ENCODE data around the gene HSPBAP1. TPM values are rescaled to one million over a fixed set of nuclear protein-coding genes. Genes with fewer than 3 reads are reported as not detected.
"Not testable (repeated sequence)": the region's sequence is repeated elsewhere in the genome, so short reads cannot be mapped to it uniquely, and the experiment has no call there.

Gene HSPBAP1
- total RNA-seq, 4 donors from 2014 or later, result 9.6 to 19.0 (median 11.0) TPM

GRCh38 chr3:122754929-122755328, 38.7 kb downstream of the HSPBAP1 start:
- 82 to 86% methylated on average over 5 of the region's 5 CpGs for WGBS, 2 donors
- H3K4me3 ChIP-seq (ENCODE audit: low read depth, poor library complexity, severe bottlenecking), result no peak overlapping the region
- no peak for TF ChIP-seq POLR2A (IDR thresholded peaks at IDR 0.05)
- TF ChIP-seq CTCF (IDR thresholded peaks at IDR 0.05), result no peak
- no peak for DNase-seq (ENCODE audit: low spot score in 2 of 2)
- intact Hi-C loops (cut with DNase I; ENCODE audit: low total_unique reads), result loop anchor here (10.0 kb wide), 1 partner anchor 280 kb away; no protein-coding TSS in a partner anchor

GRCh38 chr3:122748347-122748746, 45.3 kb downstream of the HSPBAP1 start:
- intact Hi-C loops (cut with DNase I; ENCODE audit: low total_unique reads), result no loop called here
- H3K4me3 ChIP-seq (ENCODE audit: low read depth, poor library complexity, severe bottlenecking), result no peak overlapping the region
- 95 to 100% methylated on average over 1 of the region's 1 CpG for WGBS, 2 donors
- TF ChIP-seq CTCF (IDR thresholded peaks at IDR 0.05) (no peak), POLR2A (IDR thresholded peaks at IDR 0.05) (no peak)
- no peak for DNase-seq (ENCODE audit: low spot score in 2 of 2)

GRCh38 chr3:122747295-122747694, 46.3 kb downstream of the HSPBAP1 start:
- H3K4me3 ChIP-seq (ENCODE audit: low read depth, poor library complexity, severe bottlenecking); DNase-seq (ENCODE audit: low spot score in 2 of 2); intact Hi-C loops (cut with DNase I; ENCODE audit: low total_unique reads): not testable (repeated sequence)
- 80 to 100% methylated on average over 3 to 4 of the region's 35 CpGs for WGBS, 2 donors

GRCh38 chr3:122745369-122746021, 48.1 kb downstream of the HSPBAP1 start:
- 92 to 95% methylated on average over 4 of the region's 4 CpGs for WGBS, 2 donors
- TF ChIP-seq POLR2A (IDR thresholded peaks at IDR 0.05), result no peak
- TF ChIP-seq CTCF (IDR thresholded peaks at IDR 0.05), result no peak
- DNase-seq (ENCODE audit: low spot score in 2 of 2), result no peak
- H3K4me3 ChIP-seq (ENCODE audit: low read depth, poor library complexity, severe bottlenecking), result no peak overlapping the region
- intact Hi-C loops (cut with DNase I; ENCODE audit: low total_unique reads), result no loop called here

GRCh38 chr3:122743581-122744120, 50.0 kb downstream of the HSPBAP1 start:
- 87 to 93% methylated on average over 4 of the region's 4 CpGs for WGBS, 2 donors
- intact Hi-C loops (cut with DNase I; ENCODE audit: low total_unique reads), result no loop called here
- no peak for DNase-seq (ENCODE audit: low spot score in 2 of 2)

GRCh38 chr3:122742234-122742633, 51.4 kb downstream of the HSPBAP1 start:
- DNase-seq (ENCODE audit: low spot score in 2 of 2), result no peak
- intact Hi-C loops (cut with DNase I; ENCODE audit: low total_unique reads), result no loop called here
- TF ChIP-seq POLR2A (IDR thresholded peaks at IDR 0.05), result no peak
- no peak for TF ChIP-seq CTCF (IDR thresholded peaks at IDR 0.05)
- H3K4me3 ChIP-seq (ENCODE audit: low read depth, poor library complexity, severe bottlenecking), result no peak overlapping the region

More at GRCh38 chr3:122743581-122744120, 50.0 kb downstream of the HSPBAP1 start:
- H3K4me3 ChIP-seq (ENCODE audit: low read depth, poor library complexity, severe bottlenecking), result no peak overlapping the region
- TF ChIP-seq CTCF (IDR thresholded peaks at IDR 0.05) (no peak), POLR2A (IDR thresholded peaks at IDR 0.05) (no peak)
